B cell (primary cell): ENCODE results near the gene H1-8. TPM values are rescaled to one million over a fixed set of nuclear protein-coding genes. Genes with fewer than 3 reads are reported as not detected.

Experiments used
- ATAC-seq: fragments of 200-7000 bp; cut with Tn5 transposase; one replicate; pipeline ENCODE4 v1.10.0; 2021; ENCODE audit warnings: low read depth, mild to moderate bottlenecking, moderate number of reproducible peaks, moderate library complexity
- CTCF ChIA-PET: fragments of 350-600 bp; sonication (Branson Sonifier 250); formaldehyde crosslinking; loops from one replicate; lab custom pipeline; 2021; ENCODE audit warnings: antibody characterized with exemption, inconsistent platforms; lab: Charles Lee
- POLR2A ChIA-PET: fragments of 350-600 bp; sonication (Branson Sonifier 250); formaldehyde crosslinking; loops from one replicate; lab custom pipeline; 2021; ENCODE audit warnings: antibody characterized with exemption; lab: Charles Lee
- DNase-seq: peaks from one replicate; pipeline ENCODE4 v3.0.0; 2013
- H2AFZ ChIP-seq: 2 replicates; pipeline ENCODE4 v1.6.1; 2012; ENCODE audit warnings: mild to moderate bottlenecking, low read depth, low read length; ENCODE audit not compliant: insufficient read depth, poor library complexity, severe bottlenecking
- H3K27ac ChIP-seq, 2 donors: 1 replicate in 1 of 2; 2 replicates in 1 of 2; pipeline ENCODE4 v1.5.1; 2012 to 2013; ENCODE audit warnings: low read length in 2 of 2, mild to moderate bottlenecking in 2 of 2, moderate library complexity in 1 of 2
- H3K27me3 ChIP-seq, 4 experiments: fragments of 200-600 bp in 1 of 4; sonication (generic) in 1 of 4; replicated peaks in 1 of 4; 1 replicate in 2 of 4; 2 replicates in 2 of 4; pipeline versions ENCODE4 v1.6.1 to v1.7.0; 2013 to 2016; ENCODE audit warnings: low read length in 3 of 4, mild to moderate bottlenecking in 2 of 4, mixed read lengths in 1 of 4, moderate library complexity in 1 of 4; ENCODE audit not compliant: insufficient read depth in 4 of 4, control insufficient read depth in 3 of 4; ENCODE audit errors: control extremely low read depth in 1 of 4
- H3K36me3 ChIP-seq, 2 experiments: replicated peaks in 1 of 2; 1 replicate in 1 of 2; 2 replicates in 1 of 2; pipeline versions ENCODE4 v1.6.1 to v1.7.1; 2013; ENCODE audit warnings: low read length in 1 of 2; ENCODE audit not compliant: insufficient read depth in 2 of 2, control insufficient read depth in 1 of 2; ENCODE audit errors: control extremely low read depth in 1 of 2, extremely low read depth in 1 of 2
- H3K4me1 ChIP-seq, 2 donors: fragments of 200-600 bp in 1 of 2; sonication (generic) in 1 of 2; 1 replicate in 1 of 2; 2 replicates in 1 of 2; pipeline versions ENCODE4 v1.5.1 to v1.6.1; 2013 to 2017; ENCODE audit warnings: low read length in 2 of 2; ENCODE audit not compliant: control insufficient read depth in 2 of 2, insufficient read depth in 2 of 2
- H3K4me2 ChIP-seq: replicated peaks from 2 replicates; pipeline ENCODE3; 2012; ENCODE audit warnings: mild to moderate bottlenecking, low read depth, low read length; ENCODE audit not compliant: poor library complexity, severe bottlenecking
- H3K4me3 ChIP-seq, 5 experiments: fragments of 200-600 bp in 1 of 5; sonication (generic) in 1 of 5; 1 replicate in 3 of 5; 2 replicates in 2 of 5; pipeline versions ENCODE4 v1.5.1 to v1.7.0; 2011 to 2016; ENCODE audit warnings: low read length in 4 of 5, mild to moderate bottlenecking in 4 of 5, low read depth in 2 of 5, control low read depth in 1 of 5, moderate library complexity in 1 of 5; ENCODE audit not compliant: insufficient read depth in 1 of 5; ENCODE audit errors: control extremely low read depth in 1 of 5, extremely low read depth in 1 of 5
- H3K79me2 ChIP-seq: fragments of 200-600 bp; sonication (generic); one replicate; pipeline ENCODE4 v1.6.0; 2016; ENCODE audit warnings: low read length; ENCODE audit not compliant: control insufficient read depth, insufficient read depth
- H3K9ac ChIP-seq: fragments of 200-600 bp; sonication (generic); 2 replicates; pipeline ENCODE4 v1.6.1; 2017; ENCODE audit warnings: mild to moderate bottlenecking, low read length, moderate library complexity
- H3K9me3 ChIP-seq, 3 donors: one replicate each; pipeline versions ENCODE4 v1.6.1 to v1.7.1; 2013; ENCODE audit warnings: low read length in 2 of 3; ENCODE audit not compliant: control insufficient read depth in 2 of 3, insufficient read depth in 1 of 3; ENCODE audit errors: control extremely low read depth in 1 of 3
- H4K20me1 ChIP-seq: 2 replicates; pipeline ENCODE4 v1.6.0; 2012; ENCODE audit warnings: mild to moderate bottlenecking, low read length; ENCODE audit not compliant: insufficient read depth, control insufficient read depth, poor library complexity, severe bottlenecking
- H3K27ac Mint-ChIP-seq: one replicate; pipeline ENCODE4 v1.8.0; 2021; ENCODE audit warnings: mixed read lengths
- H3K27me3 Mint-ChIP-seq: one replicate; pipeline ENCODE4 v1.8.0; 2021; ENCODE audit warnings: mixed read lengths
- H3K4me1 Mint-ChIP-seq: one replicate; pipeline ENCODE4 v1.8.0; 2021; ENCODE audit warnings: mixed read lengths
- H3K4me3 Mint-ChIP-seq: one replicate; pipeline ENCODE4 v1.8.0; 2021; ENCODE audit warnings: mixed read lengths
- H3K9me3 Mint-ChIP-seq: one replicate; pipeline ENCODE4 v1.8.0; 2022; ENCODE audit warnings: mixed read lengths; ENCODE audit not compliant: insufficient read depth
- CTCF ChIP-seq: fragments of 200-600 bp; IDR thresholded peaks from one replicate; pipeline ENCODE4 v1.8.0; 2022; ENCODE audit warnings: antibody characterized with exemption, mild to moderate bottlenecking
- EZH2 ChIP-seq: IDR thresholded peaks from 2 replicates; pipeline ENCODE4 v1.6.1; 2012; ENCODE audit warnings: borderline replicate concordance, low read depth, mild to moderate bottlenecking, moderate library complexity, low read length; ENCODE audit not compliant: insufficient read depth, poor library complexity, severe bottlenecking
- WGBS: methylation state at CpG from one replicate; pipeline ENCODE4 v1.1.5; 2013; ENCODE audit warnings: missing lambda C conversion rate; ENCODE audit not compliant: insufficient coverage; 5-methylcytosine and 5-hydroxymethylcytosine counted together
- intact Hi-C: fragments of 100-400 bp; cut with micrococcal nuclease; formaldehyde crosslinking; loops from one replicate; pipeline ENCODE4 v1.10.0; 2022
- polyA plus RNA-seq: library from polyadenylated mRNA; depleted of rRNA; stranded (reverse); fragments of >200 nt; gene quantifications from 2 replicates; pipeline ENCODE4 v1.2.3, GENCODE V29; 2012
- total RNA-seq, 2 donors: library from RNA; stranded (reverse); fragments of 120-200 nt in 1 of 2; gene quantifications; 1 replicate in 1 of 2; 2 replicates in 1 of 2; pipeline versions ENCODE4 v1.2.3 to v1.2.4, GENCODE V29; 2013 to 2022

The H1-8 gene
- total and polyA plus RNA-seq, 2 donors (not counting 1 experiment from before 2014, with no cell fraction given): not detected

GRCh38 chr3:129569856-129570255, 26.9 kb downstream of the H1-8 start:
- no peak overlapping the region for H3K9ac ChIP-seq
- intact Hi-C loops: no loop called here
- H3K4me2 ChIP-seq: no peak overlapping the region
- no peaks in the 10 kb centered on the region for H3K9me3 ChIP-seq
- H3K4me1 Mint-ChIP-seq: peaks cover 23% of the 10 kb centered on the region
- no peak for DNase-seq
- H2AFZ ChIP-seq: no peak overlapping the region
- ATAC-seq: no peak
- no peaks in the 10 kb centered on the region for H4K20me1 ChIP-seq
- H3K27me3 Mint-ChIP-seq: no peaks in the 10 kb centered on the region
- H3K27ac Mint-ChIP-seq: peak overlapping the region; percentile 68
- CTCF ChIA-PET: interaction anchor here (1.1 kb wide), 1 partner anchor 36 kb away, joined by 3 read pairs; no protein-coding TSS in a partner anchor
- TF ChIP-seq CTCF (no peak), EZH2 (no peak)
- POLR2A ChIA-PET: interaction anchor here (0.8 kb wide), 1 partner anchor 322 kb away, joined by 3 read pairs; no protein-coding TSS in a partner anchor
- 80% methylated on average over 1 of the region's 7 CpGs for WGBS
- H3K27ac ChIP-seq: no peak overlapping the region
- no peaks in the 10 kb centered on the region for H3K36me3 ChIP-seq
- no peaks in the 10 kb centered on the region for H3K79me2 ChIP-seq
- peaks cover 8 to 12% of the 10 kb centered on the region in 2 donors for H3K4me1 ChIP-seq
- no peaks in the 10 kb centered on the region for H3K9me3 Mint-ChIP-seq
- H3K4me3 Mint-ChIP-seq: no peak overlapping the region
- H3K4me3 ChIP-seq: no peak overlapping the region
- H3K27me3 ChIP-seq: no peaks in the 10 kb centered on the region

- POLR2A ChIA-PET: no interaction called here
- H3K36me3 ChIP-seq: no peaks in the 10 kb centered on the region
- H4K20me1 ChIP-seq: no peaks in the 10 kb centered on the region
- Mint-ChIP-seq H3K4me3 (no peak overlapping the region), H3K9me3 (no peaks in the 10 kb centered on the region), H3K27ac (peak overlapping the region; percentile 73), H3K4me1 (peaks cover 43% of the 10 kb centered on the region), H3K27me3 (no peaks in the 10 kb centered on the region)
- H3K9me3 ChIP-seq: no peaks in the 10 kb centered on the region
- no peaks in the 10 kb centered on the region for H3K27me3 ChIP-seq
- peaks cover 28 to 32% of the 10 kb centered on the region in 2 donors for H3K4me1 ChIP-seq
- DNase-seq (no peak), ATAC-seq (no peak)
- no peak overlapping the region for H3K27ac ChIP-seq
- WGBS: 95% methylated on average over 21 of the region's 22 CpGs
- H3K9ac ChIP-seq: no peak overlapping the region
- H3K79me2 ChIP-seq: no peaks in the 10 kb centered on the region
- TF ChIP-seq EZH2 (no peak), CTCF (no peak)
- CTCF ChIA-PET: no interaction called here
- H3K4me2 ChIP-seq: no peak overlapping the region
- H2AFZ ChIP-seq: no peak overlapping the region
- H3K4me3 ChIP-seq: no peak overlapping the region
- intact Hi-C loops: no loop called here
Observed at GRCh38 chr3:129571605-129572547, 28.9 kb downstream of the H1-8 start.
